ENCODE data around the gene SLCO2A1.

The SLCO2A1 gene

GRCh38 chr3:134067531-134068161 is 37.9 kb upstream of the SLCO2A1 start:
- no peak for TF ChIP-seq CTCF (IDR thresholded peaks at IDR 0.05; ENCODE audit: insufficient read depth, low read depth, low read length, missing control alignments)
- H3K4me3 ChIP-seq (ENCODE audit: low read depth, low read length), result no peak overlapping the region
- no peak for DNase-seq (ENCODE audit: low read depth)

GRCh38 chr3:134066651-134067530 is 37.2 kb upstream of the SLCO2A1 start:
- no peak for DNase-seq (ENCODE audit: low read depth)
- H3K4me3 ChIP-seq (ENCODE audit: low read depth, low read length), result no peak overlapping the region
- TF ChIP-seq CTCF (IDR thresholded peaks at IDR 0.05; ENCODE audit: insufficient read depth, low read depth, low read length, missing control alignments), result no peak

- TF ChIP-seq CTCF (IDR thresholded peaks at IDR 0.05; ENCODE audit: insufficient read depth, low read depth, low read length, missing control alignments), result no peak
- no peak for DNase-seq (ENCODE audit: low read depth)
- no peak overlapping the region for H3K4me3 ChIP-seq (ENCODE audit: low read depth, low read length)
Observed at GRCh38 chr3:134066158-134066541, 36.4 kb upstream of the SLCO2A1 start.

DNA sequence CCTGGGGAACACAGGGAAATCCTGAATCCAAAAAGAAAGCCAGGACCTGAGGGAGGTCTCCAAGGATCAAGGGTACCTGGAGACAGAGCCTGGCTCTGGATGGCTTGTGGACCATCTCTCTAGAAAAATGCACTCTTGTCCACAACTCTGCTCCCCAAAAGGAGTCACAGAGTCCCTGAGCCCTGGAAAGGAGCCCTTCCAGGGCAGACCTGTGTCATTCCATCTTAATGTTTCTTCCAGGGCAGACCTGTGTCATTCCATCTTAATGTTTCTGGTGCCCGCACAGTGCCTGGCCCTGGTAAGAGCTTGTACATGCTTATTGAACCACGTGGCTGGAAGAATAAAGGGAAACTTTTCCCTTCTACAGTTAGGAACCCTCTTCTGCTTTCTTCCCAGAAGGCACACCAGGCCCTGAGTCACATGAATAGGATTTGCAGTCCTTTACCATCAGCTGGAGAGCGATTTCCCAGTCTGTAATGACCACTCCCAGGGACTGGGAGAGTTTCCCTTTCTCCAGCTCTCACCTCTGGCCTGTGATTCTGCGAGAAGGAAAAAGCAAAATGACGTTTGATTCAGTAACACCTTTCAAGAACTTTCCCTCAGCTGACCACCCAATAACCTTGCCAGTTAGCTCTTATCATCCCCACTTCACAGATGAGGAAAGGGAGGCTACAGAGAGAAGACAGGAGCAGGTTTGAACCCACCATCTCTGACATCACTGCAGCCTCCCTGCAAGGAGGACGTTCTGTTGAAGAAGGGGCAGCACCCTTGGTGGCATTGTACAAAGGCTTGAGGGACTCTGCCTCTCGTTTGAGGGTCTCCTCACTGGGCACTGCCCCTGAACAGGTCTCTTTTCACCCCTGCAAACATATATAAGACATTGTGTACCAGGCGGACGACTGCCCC is 35.8 kb upstream of the SLCO2A1 start:
- no peak overlapping the region for H3K4me3 ChIP-seq (ENCODE audit: low read depth, low read length)
- no peak for DNase-seq (ENCODE audit: low read depth)
- TF ChIP-seq CTCF (IDR thresholded peaks at IDR 0.05; ENCODE audit: insufficient read depth, low read depth, low read length, missing control alignments), result no peak

GRCh38 chr3:134064081-134064480 is 34.4 kb upstream of the SLCO2A1 start:
- no peak for TF ChIP-seq CTCF (IDR thresholded peaks at IDR 0.05; ENCODE audit: insufficient read depth, low read depth, low read length, missing control alignments)
- no peak overlapping the region for H3K4me3 ChIP-seq (ENCODE audit: low read depth, low read length)
- no peak for DNase-seq (ENCODE audit: low read depth)

DNA sequence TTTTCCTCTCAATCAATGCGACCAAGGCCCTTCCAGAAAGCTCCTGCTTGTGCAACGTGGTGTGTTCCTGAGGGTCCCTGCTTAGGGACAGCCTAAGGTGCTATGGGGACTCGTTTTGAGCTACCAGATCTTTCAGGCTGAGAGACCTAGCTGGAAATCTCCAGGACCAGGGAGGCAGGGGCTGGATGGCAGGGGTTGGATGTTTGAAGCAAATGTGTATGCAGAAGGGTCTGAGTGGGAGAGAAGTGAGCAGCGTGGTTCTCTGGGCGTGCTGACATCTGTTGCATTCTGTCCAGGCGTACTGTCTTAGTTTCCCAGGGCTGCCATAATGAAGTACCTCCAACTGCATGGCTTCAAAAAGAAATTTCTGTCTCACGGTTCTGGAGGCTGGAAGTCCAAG is 31.7 kb upstream of the SLCO2A1 start:
- TF ChIP-seq CTCF (IDR thresholded peaks at IDR 0.05; ENCODE audit: insufficient read depth, low read depth, low read length, missing control alignments), result no peak
- H3K4me3 ChIP-seq (ENCODE audit: low read depth, low read length), result no peak overlapping the region
- no peak for DNase-seq (ENCODE audit: low read depth)
